Uterus (tissue), 4 donors: ENCODE results near the gene PRRC2B. TPM values are rescaled to one million over a fixed set of nuclear protein-coding genes. Genes with fewer than 3 reads are reported as not detected.

Experiments
- DNase-seq, 2 donors: peaks; one replicate each; pipeline ENCODE4 v3.0.0-alpha.2; 2019 to 2020
- H3K27ac ChIP-seq, 2 donors: fragments of 200-600 bp; sonication (generic); 1 replicate in 1 of 2; 2 replicates in 1 of 2; pipeline ENCODE4 v1.5.1; 2016 to 2018
- H3K27me3 ChIP-seq, 2 donors: fragments of 200-600 bp; sonication (generic); one replicate each; pipeline ENCODE4 v1.5.1; 2018 to 2019; ENCODE audit warnings: control low read depth in 1 of 2
- H3K36me3 ChIP-seq, 2 donors: fragments of 200-600 bp; sonication (generic); one replicate each; pipeline ENCODE4 v1.5.1; 2019; ENCODE audit warnings: control low read depth in 1 of 2
- H3K4me1 ChIP-seq, 2 donors: fragments of 200-600 bp; sonication (generic); one replicate each; pipeline ENCODE4 v1.5.1; 2018 to 2019; ENCODE audit warnings: control low read depth in 1 of 2
- H3K4me3 ChIP-seq, 2 donors: fragments of 200-600 bp; sonication (generic); 1 replicate in 1 of 2; 2 replicates in 1 of 2; pipeline ENCODE4 v1.5.1; 2018 to 2019; ENCODE audit warnings: mild to moderate bottlenecking in 1 of 2
- H3K9me3 ChIP-seq, 2 donors: fragments of 200-600 bp; sonication (generic); one replicate each; pipeline ENCODE4 v1.5.1; 2019; ENCODE audit warnings: control low read depth in 1 of 2
- CTCF ChIP-seq, 4 experiments: fragments of 200-600 bp in 2 of 4; fragments of 450-650 bp in 2 of 4; sonication (generic) in 2 of 4; IDR thresholded peaks; one replicate each; pipeline ENCODE4 v1.5.1; 2016 to 2019; ENCODE audit warnings: antibody characterized with exemption in 4 of 4, mild to moderate bottlenecking in 2 of 4, moderate library complexity in 1 of 4
- POLR2A ChIP-seq, 2 donors: fragments of 450-650 bp; IDR thresholded peaks; one replicate each; pipeline ENCODE4 v1.6.1; 2016; ENCODE audit warnings: antibody characterized with exemption in 2 of 2, mild to moderate bottlenecking in 1 of 2, moderate library complexity in 1 of 2
- intact Hi-C: fragments of 100-400 bp; cut with DNase I; formaldehyde crosslinking; loops from one replicate; pipeline ENCODE4 v1.15.1; 2023; ENCODE audit warnings: low total_unique reads
- total RNA-seq, 4 donors: library from RNA; depleted of rRNA in 3 of 4; stranded (reverse); fragments of >200 nt in 3 of 4; gene quantifications; one replicate each; pipeline versions ENCODE4 v1.1.0 to v1.2.4, GENCODE V29; 2014 to 2023
- donor health status: DM: yes; HTN: yes; CAD: no.

PRRC2B gene
- total RNA-seq, 4 donors from 2014 or later, result 81.5 to 297 (median 133) TPM

- intact Hi-C loops, result no loop called here
- Histone ChIP-seq H3K4me1 (no peaks in the 10 kb centered on the region), H3K27me3 (no peaks in the 10 kb centered on the region), H3K4me3 (no peak overlapping the region), H3K27ac (no peak overlapping the region), H3K9me3 (no peaks in the 10 kb centered on the region), H3K36me3 (no peaks in the 10 kb centered on the region)
- TF ChIP-seq POLR2A (IDR thresholded peaks at IDR 0.05) (no peak), CTCF (IDR thresholded peaks at IDR 0.05) (no peak)
- DNase-seq, result no peak
Measured at GRCh38 chr9:131521822-131522221, 127.9 kb downstream of the PRRC2B start.

DNA sequence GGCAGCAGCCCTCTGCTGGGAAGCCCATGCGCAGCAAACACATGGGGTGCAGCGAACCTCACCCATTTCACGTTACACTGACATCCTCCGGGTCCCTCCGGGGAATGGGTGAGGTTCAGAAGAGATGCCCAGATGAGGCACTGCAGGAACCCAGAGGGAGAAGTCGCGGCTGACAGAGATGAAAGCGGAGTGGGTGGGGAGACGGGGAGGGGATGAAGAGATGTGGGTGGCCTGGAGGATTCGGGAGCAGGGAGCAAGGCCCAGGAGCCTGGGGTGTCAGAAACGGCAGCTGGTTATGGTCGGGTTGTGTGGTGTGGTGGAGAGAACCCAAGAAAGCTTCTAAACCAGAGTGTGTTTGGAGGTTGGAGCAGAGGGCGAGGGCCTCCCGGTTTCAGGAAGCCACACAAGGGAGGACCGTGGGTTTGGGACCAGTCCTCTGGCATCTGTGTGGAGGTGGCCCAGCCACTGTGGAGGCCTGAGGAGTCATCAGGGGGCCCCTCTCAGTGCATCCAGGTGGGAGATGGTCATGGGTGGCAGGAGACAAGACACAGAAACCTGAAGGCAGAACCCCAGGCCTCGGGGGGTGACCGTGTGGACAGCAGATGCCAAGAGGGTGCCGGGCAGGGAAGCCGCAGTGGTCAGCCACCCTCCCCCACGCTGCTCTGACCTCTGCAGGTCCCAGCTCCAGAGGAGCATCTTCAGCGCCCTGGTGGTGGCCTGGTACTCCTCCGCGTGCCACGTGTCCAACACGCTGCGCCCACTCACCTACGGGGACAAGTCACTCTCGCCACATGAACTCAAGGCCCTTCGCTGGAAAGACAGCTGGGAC lies 128.6 kb downstream of the PRRC2B start:
- DNase-seq, result no peak

GRCh38 chr9:131523086-131523388 lies 129.2 kb downstream of the PRRC2B start:
- no peaks in the 10 kb centered on the region for H3K9me3 ChIP-seq
- intact Hi-C loops, result no loop called here
- H3K27ac ChIP-seq, result no peak overlapping the region
- H3K27me3 ChIP-seq, result no peaks in the 10 kb centered on the region
- no peak overlapping the region for H3K4me3 ChIP-seq
- DNase-seq, result no peak
- no peak for TF ChIP-seq POLR2A (IDR thresholded peaks at IDR 0.05)
- no peaks in the 10 kb centered on the region for H3K36me3 ChIP-seq
- H3K4me1 ChIP-seq, result no peaks in the 10 kb centered on the region

More for the DNA sequence above, 128.6 kb downstream of the PRRC2B start:
- Histone ChIP-seq H3K4me3 (no peak overlapping the region), H3K4me1 (no peaks in the 10 kb centered on the region), H3K36me3 (no peaks in the 10 kb centered on the region), H3K27me3 (no peaks in the 10 kb centered on the region), H3K9me3 (no peaks in the 10 kb centered on the region), H3K27ac (no peak overlapping the region)
- intact Hi-C loops, result no loop called here
- TF ChIP-seq CTCF (IDR thresholded peaks at IDR 0.05), result no peak
- no peak for TF ChIP-seq POLR2A (IDR thresholded peaks at IDR 0.05)

DNA sequence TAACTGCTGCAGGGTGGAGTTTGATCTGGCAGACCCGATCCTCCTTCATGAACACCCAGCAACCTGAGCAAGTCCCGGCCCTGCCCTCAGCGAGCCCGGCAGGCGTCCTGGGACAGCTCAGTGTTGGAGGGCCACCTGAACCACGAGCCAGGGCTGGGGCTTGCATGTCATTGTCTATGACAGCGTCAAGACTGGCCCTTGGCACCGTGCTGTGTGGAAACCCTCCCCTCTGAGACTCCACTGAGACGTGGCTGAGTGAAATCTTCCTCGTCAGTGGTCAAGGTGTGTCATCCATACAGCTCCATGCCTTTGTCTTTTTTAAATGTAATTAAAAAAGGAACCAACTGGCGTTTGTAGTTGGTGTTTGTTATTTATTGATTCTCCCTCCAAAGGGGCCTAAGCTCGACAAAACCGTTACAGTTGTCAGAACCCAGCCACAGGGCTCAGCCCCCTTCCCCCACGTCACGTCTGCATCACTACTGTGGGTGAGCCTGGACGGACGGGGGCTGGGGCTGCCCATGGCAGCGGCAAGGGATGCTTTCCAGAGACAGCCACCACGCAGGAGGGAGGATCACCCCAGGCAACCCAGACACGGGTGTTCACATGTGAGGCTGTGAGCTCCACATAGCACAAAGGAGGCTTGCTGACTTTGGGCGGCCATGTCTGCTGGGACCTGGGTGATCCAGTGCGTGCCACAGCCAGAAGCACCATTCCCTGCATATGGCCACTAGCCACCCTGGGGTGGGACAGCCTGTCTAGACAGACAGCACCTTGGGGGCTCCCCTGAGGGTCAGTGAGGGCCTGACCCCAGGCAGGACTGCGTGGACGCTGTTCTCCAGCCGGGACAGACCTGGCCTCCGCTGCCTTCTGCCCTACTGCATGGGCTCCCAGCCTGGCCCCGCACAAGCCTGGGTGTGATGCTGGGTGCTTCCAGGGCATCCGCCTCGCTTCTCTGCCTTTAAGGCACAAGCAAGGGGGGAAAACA lies 129.9 kb downstream of the PRRC2B start:
- Histone ChIP-seq H3K27ac (no peak overlapping the region), H3K4me1 (no peaks in the 10 kb centered on the region), H3K9me3 (no peaks in the 10 kb centered on the region), H3K4me3 (no peak overlapping the region), H3K27me3 (no peaks in the 10 kb centered on the region), H3K36me3 (no peaks in the 10 kb centered on the region)
- TF ChIP-seq POLR2A (IDR thresholded peaks at IDR 0.05) (no peak), CTCF (IDR thresholded peaks at IDR 0.05) (no peak)
- DNase-seq, result no peak
- intact Hi-C loops, result no loop called here

- Histone ChIP-seq H3K36me3 (no peaks in the 10 kb centered on the region), H3K9me3 (no peaks in the 10 kb centered on the region), H3K27me3 (no peaks in the 10 kb centered on the region), H3K4me3 (no peak overlapping the region), H3K4me1 (no peaks in the 10 kb centered on the region), H3K27ac (no peak overlapping the region)
- DNase-seq, result no peak
- TF ChIP-seq CTCF (IDR thresholded peaks at IDR 0.05) (no peak), POLR2A (IDR thresholded peaks at IDR 0.05) (no peak)
- intact Hi-C loops, result no loop called here
Measured at GRCh38 chr9:131524665-131525315, 130.9 kb downstream of the PRRC2B start.
